Hepatocyte (in vitro differentiated cells): ENCODE data around the gene CASKIN2. TPM values are rescaled to one million over a fixed set of nuclear protein-coding genes. Genes with fewer than 3 reads are reported as not detected.
A peak's percentile ranks its signal among the peaks of the same experiment; 100 is the strongest.
"Not testable (repeated sequence)": the region's sequence is repeated elsewhere in the genome, so short reads cannot be mapped to it uniquely, and the experiment has no call there.

ENCODE experiments used
- DNase-seq: peaks from one replicate; pipeline ENCODE4 v3.0.0-alpha.2; 2016; ENCODE audit warnings: low spot score
- H2AFZ ChIP-seq: fragments of 200-600 bp; sonication (generic); 2 replicates; pipeline ENCODE4 v1.6.0; 2016; ENCODE audit warnings: antibody characterized with exemption, mild to moderate bottlenecking
- H3K27ac ChIP-seq: fragments of 200-600 bp; sonication (generic); 2 replicates; pipeline ENCODE4 v1.5.1; 2016; ENCODE audit warnings: mild to moderate bottlenecking
- H3K27me3 ChIP-seq: fragments of 200-600 bp; sonication (generic); 2 replicates; pipeline ENCODE4 v1.6.1; 2016
- H3K36me3 ChIP-seq: fragments of 200-600 bp; sonication (generic); replicated peaks from 2 replicates; pipeline ENCODE4 v1.5.1; 2016; ENCODE audit warnings: low read depth; ENCODE audit not compliant: insufficient read depth
- H3K4me1 ChIP-seq: fragments of 200-600 bp; sonication (generic); 2 replicates; pipeline ENCODE4 v1.5.1; 2016; ENCODE audit warnings: mild to moderate bottlenecking, moderate library complexity; ENCODE audit not compliant: insufficient read depth
- H3K4me2 ChIP-seq: fragments of 200-600 bp; sonication (generic); 2 replicates; pipeline ENCODE4 v1.6.0; 2016
- H3K4me3 ChIP-seq: fragments of 200-600 bp; sonication (generic); 2 replicates; pipeline ENCODE4 v1.5.1; 2016; ENCODE audit warnings: mild to moderate bottlenecking
- H3K79me2 ChIP-seq: fragments of 200-600 bp; sonication (generic); 2 replicates; pipeline ENCODE4 v1.6.0; 2017; ENCODE audit warnings: mild to moderate bottlenecking
- H3K9me2 ChIP-seq: fragments of 200-600 bp; sonication (generic); replicated peaks from 2 replicates; pipeline ENCODE4 v1.6.0; 2017; ENCODE audit warnings: mild to moderate bottlenecking; ENCODE audit not compliant: insufficient read depth
- H3K9me3 ChIP-seq: fragments of 200-600 bp; sonication (generic); 2 replicates; pipeline ENCODE4 v1.5.1; 2016; ENCODE audit warnings: low read depth, mild to moderate bottlenecking
- H4K20me1 ChIP-seq: fragments of 200-600 bp; sonication (generic); 2 replicates; pipeline ENCODE4 v1.6.0; 2016; ENCODE audit warnings: mild to moderate bottlenecking; ENCODE audit not compliant: insufficient read depth, poor library complexity, severe bottlenecking
- EZH2 ChIP-seq: fragments of 200-600 bp; sonication (generic); IDR thresholded peaks from 2 replicates; pipeline ENCODE4 v1.6.1; 2016; ENCODE audit warnings: antibody characterized with exemption, mild to moderate bottlenecking, borderline replicate concordance
- EZH2phosphoT487 ChIP-seq: fragments of 200-600 bp; sonication (generic); IDR thresholded peaks from one replicate; pipeline ENCODE4 v1.6.1; 2018; ENCODE audit warnings: antibody characterized with exemption, mild to moderate bottlenecking, low read depth, moderate library complexity; ENCODE audit not compliant: unreplicated experiment, severe bottlenecking
- WGBS: methylation state at CpG from one replicate; pipeline ENCODE4 v1.1.6; 2016; ENCODE audit warnings: low lambda C conversion rate; ENCODE audit errors: missing lambda C conversion rate; 5-methylcytosine and 5-hydroxymethylcytosine counted together
- polyA plus RNA-seq: library from polyadenylated mRNA; unstranded; fragments of >200 nt; fragmentation: Nextera tagmentation; extraction: Ambion mirVana; gene quantifications from 2 replicates; pipeline ENCODE4 v1.2.1, GENCODE V29; 2016
- total RNA-seq: library from RNA; depleted of rRNA; stranded (reverse); fragments of >200 nt; gene quantifications from 2 replicates; pipeline ENCODE4 v1.2.3, GENCODE V29; 2014
- TF ChIP-seq, protein P1 (sequence below): fragments of 200-600 bp; sonication (generic); IDR thresholded peaks from 2 replicates; pipeline ENCODE4 v1.5.1; 2016; ENCODE audit warnings: antibody characterized with exemption, mild to moderate bottlenecking; ENCODE audit not compliant: poor library complexity

Gene CASKIN2
- total and polyA plus RNA-seq, 2 experiments from 2014 or later, result 9.8 to 16.2 TPM

DNA sequence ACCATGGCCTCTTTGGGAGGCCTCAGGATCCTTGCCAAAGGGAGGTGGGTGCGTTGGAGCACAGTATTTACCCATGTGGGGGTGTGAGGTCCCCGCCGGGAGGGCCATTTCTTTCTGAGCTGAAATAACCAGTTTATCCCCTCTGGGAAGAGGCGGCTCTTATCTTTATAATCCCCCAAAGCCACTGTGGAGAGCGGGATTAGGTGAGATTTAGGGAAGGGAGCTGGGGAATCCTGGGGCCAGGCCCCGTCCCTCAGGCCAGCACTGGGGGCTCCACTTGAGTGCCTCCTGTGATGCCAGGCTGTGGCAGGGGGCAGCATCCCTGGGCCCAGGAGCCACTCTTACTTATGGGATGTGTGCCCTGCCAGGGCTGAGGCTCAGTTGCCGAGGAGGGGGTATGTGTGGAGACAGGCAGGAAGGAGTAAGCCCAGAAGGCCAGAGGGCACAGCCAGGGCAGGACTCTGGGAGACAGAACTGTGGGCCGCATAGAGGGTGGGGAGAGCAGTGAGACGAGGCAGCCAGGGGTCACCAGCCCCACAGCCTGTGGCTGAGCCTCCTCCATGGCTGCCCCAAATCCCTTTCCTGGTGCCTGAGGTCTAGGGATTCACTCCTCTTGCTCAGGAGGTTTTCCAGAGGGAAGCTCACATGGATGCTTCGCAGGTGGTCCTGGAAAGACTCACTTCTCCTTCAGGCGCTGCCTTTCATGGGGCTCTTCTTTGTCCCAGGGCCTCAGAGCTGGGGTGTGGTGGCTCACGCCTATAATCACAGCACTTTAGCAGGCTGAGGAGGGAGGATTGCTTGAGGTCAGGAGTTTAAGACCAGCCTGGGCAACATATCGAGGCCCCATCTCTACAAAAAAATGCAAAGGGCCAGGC is 33.9 kb downstream of the CASKIN2 start:
- no peaks in the 10 kb centered on the region for H3K27me3 ChIP-seq
- H3K4me3 ChIP-seq, result no peak overlapping the region
- TF ChIP-seq EZH2phosphoT487, result no peak
- TF ChIP-seq, protein P1, sequence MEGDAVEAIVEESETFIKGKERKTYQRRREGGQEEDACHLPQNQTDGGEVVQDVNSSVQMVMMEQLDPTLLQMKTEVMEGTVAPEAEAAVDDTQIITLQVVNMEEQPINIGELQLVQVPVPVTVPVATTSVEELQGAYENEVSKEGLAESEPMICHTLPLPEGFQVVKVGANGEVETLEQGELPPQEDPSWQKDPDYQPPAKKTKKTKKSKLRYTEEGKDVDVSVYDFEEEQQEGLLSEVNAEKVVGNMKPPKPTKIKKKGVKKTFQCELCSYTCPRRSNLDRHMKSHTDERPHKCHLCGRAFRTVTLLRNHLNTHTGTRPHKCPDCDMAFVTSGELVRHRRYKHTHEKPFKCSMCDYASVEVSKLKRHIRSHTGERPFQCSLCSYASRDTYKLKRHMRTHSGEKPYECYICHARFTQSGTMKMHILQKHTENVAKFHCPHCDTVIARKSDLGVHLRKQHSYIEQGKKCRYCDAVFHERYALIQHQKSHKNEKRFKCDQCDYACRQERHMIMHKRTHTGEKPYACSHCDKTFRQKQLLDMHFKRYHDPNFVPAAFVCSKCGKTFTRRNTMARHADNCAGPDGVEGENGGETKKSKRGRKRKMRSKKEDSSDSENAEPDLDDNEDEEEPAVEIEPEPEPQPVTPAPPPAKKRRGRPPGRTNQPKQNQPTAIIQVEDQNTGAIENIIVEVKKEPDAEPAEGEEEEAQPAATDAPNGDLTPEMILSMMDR, result no peak
- no peak for TF ChIP-seq EZH2
- H4K20me1 ChIP-seq, result peaks cover 19% of the 10 kb centered on the region
- H3K4me1 ChIP-seq, result peaks cover 28% of the 10 kb centered on the region
- WGBS, result 50% methylated on average over 13 of the region's 13 CpGs
- no peaks in the 10 kb centered on the region for H3K9me3 ChIP-seq
- no peak for DNase-seq
- H3K4me2 ChIP-seq, result peak overlapping the region; percentile 25
- H3K79me2 ChIP-seq, result peaks cover 38% of the 10 kb centered on the region
- peak overlapping the region; percentile 37 for H3K27ac ChIP-seq
- no peak overlapping the region for H2AFZ ChIP-seq
- H3K9me2 ChIP-seq, result no peaks in the 10 kb centered on the region
- no peaks in the 10 kb centered on the region for H3K36me3 ChIP-seq

DNA sequence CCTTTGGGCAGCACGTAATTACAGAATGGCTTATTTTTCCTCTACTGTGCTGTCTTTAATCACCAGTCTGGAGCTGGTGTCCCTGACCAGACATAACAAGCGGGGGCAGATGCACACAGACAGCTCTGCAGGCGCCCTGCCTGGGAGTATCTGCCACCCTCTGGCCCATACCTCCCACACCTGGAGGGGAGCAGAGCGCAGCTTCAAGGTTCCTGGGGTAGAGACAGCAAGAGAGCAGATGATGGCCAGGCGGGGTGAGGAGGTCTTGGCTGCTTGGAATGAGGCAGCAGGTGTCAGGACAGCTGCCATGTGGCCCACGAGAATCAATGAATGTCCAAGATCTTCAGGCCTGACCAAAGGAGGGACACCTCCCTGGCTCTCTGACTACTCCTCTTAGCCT is 35.1 kb downstream of the CASKIN2 start:
- no peaks in the 10 kb centered on the region for H3K36me3 ChIP-seq
- 90% methylated on average over 6 of the region's 6 CpGs for WGBS
- TF ChIP-seq EZH2phosphoT487 (no peak), EZH2 (no peak)
- TF ChIP-seq, protein P1, result no peak
- H3K4me1 ChIP-seq, result peaks cover 28% of the 10 kb centered on the region
- DNase-seq, result no peak
- no peak overlapping the region for H2AFZ ChIP-seq
- H3K9me2 ChIP-seq, result no peaks in the 10 kb centered on the region
- H3K79me2 ChIP-seq, result peaks cover 38% of the 10 kb centered on the region
- H4K20me1 ChIP-seq, result peaks cover 17% of the 10 kb centered on the region
- H3K4me2 ChIP-seq, result no peak overlapping the region
- no peak overlapping the region for H3K4me3 ChIP-seq
- no peak overlapping the region for H3K27ac ChIP-seq
- H3K9me3 ChIP-seq, result no peaks in the 10 kb centered on the region
- H3K27me3 ChIP-seq, result no peaks in the 10 kb centered on the region

DNA sequence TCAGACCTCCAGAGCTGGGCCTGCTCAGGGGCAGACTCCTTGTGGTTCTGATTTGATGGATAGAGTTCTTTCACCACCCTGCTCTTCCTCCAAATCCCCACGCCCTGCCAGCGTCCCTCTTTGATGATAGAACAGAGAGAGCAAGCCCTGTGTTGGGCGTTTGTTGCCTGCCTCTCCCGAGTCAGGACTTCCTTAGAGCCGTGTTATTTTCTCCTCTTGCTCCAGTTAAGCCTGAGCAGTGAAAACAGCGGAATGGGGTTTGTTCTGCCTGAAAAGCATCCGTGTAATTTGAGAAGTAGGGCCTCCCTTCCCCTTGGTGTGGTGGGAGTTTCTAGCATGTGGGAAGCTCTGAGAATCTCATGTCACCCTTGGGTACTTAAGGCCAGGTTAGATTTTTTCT is 36.8 kb downstream of the CASKIN2 start:
- Histone ChIP-seq H3K9me2 (no peaks in the 10 kb centered on the region), H3K36me3 (no peaks in the 10 kb centered on the region), H3K27me3 (no peaks in the 10 kb centered on the region), H3K27ac (no peak overlapping the region), H3K9me3 (no peaks in the 10 kb centered on the region), H3K4me3 (no peak overlapping the region), H3K4me1 (peaks cover 28% of the 10 kb centered on the region), H3K4me2 (no peak overlapping the region), H2AFZ (no peak overlapping the region), H3K79me2 (peaks cover 27% of the 10 kb centered on the region), H4K20me1 (peaks cover 8% of the 10 kb centered on the region)
- TF ChIP-seq, protein P1, result no peak
- TF ChIP-seq EZH2, result no peak
- no peak for TF ChIP-seq EZH2phosphoT487
- DNase-seq, result no peak
- 65% methylated on average over 7 of the region's 7 CpGs for WGBS

DNA sequence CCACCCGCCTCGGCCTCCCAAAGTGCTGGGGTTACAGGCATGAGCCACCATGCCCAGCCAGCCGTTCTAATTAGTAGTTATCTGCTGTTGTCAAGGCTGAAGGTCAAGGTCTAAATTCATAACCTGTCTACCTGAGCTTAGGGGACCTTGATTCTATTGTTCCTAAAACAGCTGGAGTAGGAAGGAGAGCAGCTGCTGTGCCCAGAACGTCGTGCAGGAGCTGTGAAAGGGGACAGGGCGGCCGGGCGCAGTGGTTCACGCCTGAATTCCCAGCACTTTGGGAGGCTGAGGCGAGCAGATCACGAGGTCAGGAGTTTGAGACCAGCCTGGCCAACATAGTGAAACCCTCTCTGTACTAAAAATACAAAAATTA is 37.9 kb downstream of the CASKIN2 start:
- WGBS, result 94% methylated on average over 11 of the region's 11 CpGs
- not testable (repeated sequence) for DNase-seq, H3K27ac ChIP-seq, H3K9me2 ChIP-seq, H3K27me3 ChIP-seq, H3K4me3 ChIP-seq, H3K4me2 ChIP-seq, H3K9me3 ChIP-seq, H4K20me1 ChIP-seq, H3K36me3 ChIP-seq, H2AFZ ChIP-seq
- Histone ChIP-seq H3K79me2 (peaks cover 19% of the 10 kb centered on the region), H3K4me1 (peaks cover 28% of the 10 kb centered on the region)
